PC-3 (cell line): ENCODE data around the gene EVI2A. TPM values are rescaled to one million over a fixed set of nuclear protein-coding genes. Genes with fewer than 3 reads are reported as not detected.

Experiments used
- ATAC-seq: fragments of 200-7000 bp; cut with Tn5 transposase; 2 replicates; pipeline ENCODE4 v1.9.1; 2020; ENCODE audit warnings: mild to moderate bottlenecking, moderate library complexity
- BruUV-seq: library from RNA; stranded (reverse); fragments of 400-500 nt; replicated peaks from 2 replicates; lab custom pipeline; 2021; lab: Mats Ljungman, UMichigan
- CTCF ChIA-PET: fragments of 300-600 bp; sonication (Branson Sonifier 250); formaldehyde crosslinking; loops from one replicate; lab custom pipeline; 2022; ENCODE audit warnings: antibody characterized with exemption; lab: Charles Lee
- POLR2A ChIA-PET: fragments of 300-600 bp; sonication (Branson Sonifier 250); formaldehyde crosslinking; loops from one replicate; lab custom pipeline; 2022; ENCODE audit warnings: antibody characterized with exemption; ENCODE audit not compliant: unreplicated experiment; lab: Charles Lee
- DNase-seq: peaks from one replicate; pipeline ENCODE4 v3.0.0-alpha.2; 2015
- H2AFZ ChIP-seq: fragments of 300-600 bp; sonication (generic); 2 replicates; pipeline ENCODE4 v1.6.0; 2016; ENCODE audit warnings: antibody characterized with exemption, low read length
- H3F3A ChIP-seq: fragments of 300-600 bp; sonication (generic); one replicate; pipeline ENCODE4 v1.6.0; 2017; ENCODE audit warnings: antibody characterized with exemption, low read length, control low read depth, mild to moderate bottlenecking; ENCODE audit not compliant: unreplicated experiment
- H3K27ac ChIP-seq: fragments of 300-600 bp; sonication (generic); 2 replicates; pipeline ENCODE4 v1.5.1; 2016; ENCODE audit warnings: mild to moderate bottlenecking, low read length
- H3K27me3 ChIP-seq: fragments of 300-600 bp; sonication (generic); 2 replicates; pipeline ENCODE4 v1.6.1; 2016; ENCODE audit warnings: low read length, mixed read lengths
- H3K36me3 ChIP-seq: fragments of 300-600 bp; sonication (generic); 2 replicates; pipeline ENCODE4 v1.6.1; 2016; ENCODE audit warnings: low read depth, mixed run types, low read length, mixed read lengths
- H3K4me1 ChIP-seq: fragments of 300-600 bp; sonication (generic); 2 replicates; pipeline ENCODE4 v1.5.1; 2016; ENCODE audit warnings: low read length; ENCODE audit not compliant: insufficient read depth
- H3K4me2 ChIP-seq: fragments of 300-600 bp; sonication (generic); 2 replicates; pipeline ENCODE4 v1.6.0; 2016; ENCODE audit warnings: low read length
- H3K4me3 ChIP-seq: fragments of 300-600 bp; sonication (generic); 2 replicates; pipeline ENCODE4 v1.5.1; 2016; ENCODE audit warnings: mild to moderate bottlenecking, low read length, mixed read lengths
- H3K79me2 ChIP-seq: fragments of 300-600 bp; sonication (generic); 2 replicates; pipeline ENCODE4 v1.6.1; 2017; ENCODE audit warnings: low read length, mixed read lengths
- H3K9ac ChIP-seq: fragments of 300-600 bp; sonication (generic); 2 replicates; pipeline ENCODE4 v1.6.0; 2016; ENCODE audit warnings: mild to moderate bottlenecking, low read length
- H3K9me2 ChIP-seq: fragments of 300-600 bp; sonication (generic); replicated peaks from 2 replicates; pipeline ENCODE4 v1.6.1; 2016; ENCODE audit warnings: mixed run types, low read length, mixed read lengths
- H3K9me3 ChIP-seq: fragments of 300-600 bp; sonication (generic); 2 replicates; pipeline ENCODE4 v1.6.1; 2016; ENCODE audit warnings: low read length, mixed read lengths
- H4K20me1 ChIP-seq: fragments of 300-600 bp; sonication (generic); 2 replicates; pipeline ENCODE4 v1.6.1; 2016; ENCODE audit warnings: low read length, mixed read lengths
- CTCF ChIP-seq: fragments of 300-600 bp; sonication (generic); conservative IDR thresholded peaks from 2 replicates; pipeline ENCODE4 v1.5.1; 2017; ENCODE audit warnings: antibody characterized with exemption, low read depth, mild to moderate bottlenecking, low read length
- EZH2 ChIP-seq: fragments of 300-600 bp; sonication (generic); IDR thresholded peaks from one replicate; pipeline ENCODE4 v1.6.1; 2017; ENCODE audit warnings: antibody characterized with exemption, mild to moderate bottlenecking, low read length; ENCODE audit not compliant: unreplicated experiment
- EZH2phosphoT487 ChIP-seq: fragments of 300-600 bp; sonication (generic); IDR thresholded peaks from 2 replicates; pipeline ENCODE4 v1.6.1; 2018; ENCODE audit warnings: mild to moderate bottlenecking, antibody characterized with exemption, low read length, borderline replicate concordance
- intact Hi-C: fragments of 100-400 bp; cut with micrococcal nuclease; formaldehyde crosslinking; loops from 2 replicates; pipeline ENCODE4 v1.9.0; 2023
- total RNA-seq: library from RNA; depleted of rRNA; stranded (reverse); fragments of >200 nt; gene quantifications from 2 replicates; pipeline ENCODE4 v1.2.3, GENCODE V29; 2014

Gene EVI2A
- total RNA-seq, 1 experiment from 2014 or later = not detected

GRCh38 chr17:31327534-31328159 lies 6.2 kb upstream of the EVI2A start:
- ChIA-PET POLR2A (no interaction called here), CTCF (no interaction called here)
- H3K27me3 ChIP-seq = no peaks in the 10 kb centered on the region
- peak overlapping the region; percentile 62 for H3K4me2 ChIP-seq
- no peaks in the 10 kb centered on the region for H3K9me3 ChIP-seq
- BruUV-seq = no TSS peak
- H3K9me2 ChIP-seq = no peaks in the 10 kb centered on the region
- H3K4me3 ChIP-seq = no peak overlapping the region; the same call in 1 of the 2 replicates
- peak; percentile 78 for DNase-seq
- no peak for TF ChIP-seq EZH2
- TF ChIP-seq EZH2phosphoT487 = no peak
- TF ChIP-seq CTCF = no peak
- H4K20me1 ChIP-seq = no peaks in the 10 kb centered on the region
- H2AFZ ChIP-seq = no peak overlapping the region
- no peaks in the 10 kb centered on the region for H3F3A ChIP-seq
- no peak overlapping the region; the same call in 1 of the 2 replicates for H3K9ac ChIP-seq
- peak; percentile 96 for ATAC-seq
- no peaks in the 10 kb centered on the region for H3K79me2 ChIP-seq
- no peaks in the 10 kb centered on the region for H3K36me3 ChIP-seq
- H3K4me1 ChIP-seq = peaks cover 23% of the 10 kb centered on the region
- peak overlapping the region; percentile 50 for H3K27ac ChIP-seq
- intact Hi-C loops = no loop called here

- POLR2A ChIA-PET = no interaction called here
- Histone ChIP-seq H3K9me3 (no peaks in the 10 kb centered on the region), H3K9ac (no peak overlapping the region), H3K79me2 (no peaks in the 10 kb centered on the region), H2AFZ (no peak overlapping the region), H3K27me3 (no peaks in the 10 kb centered on the region), H3K36me3 (no peaks in the 10 kb centered on the region), H3K27ac (no peak overlapping the region), H3K9me2 (no peaks in the 10 kb centered on the region), H3K4me3 (no peak overlapping the region), H3K4me2 (no peak overlapping the region), H3K4me1 (peaks cover 30% of the 10 kb centered on the region), H4K20me1 (no peaks in the 10 kb centered on the region), H3F3A (no peaks in the 10 kb centered on the region)
- intact Hi-C loops = loop anchor here (5.0 kb wide), 1 partner anchor 76 kb away; no protein-coding TSS in a partner anchor
- TF ChIP-seq EZH2phosphoT487 (no peak), CTCF (no peak), EZH2 (no peak)
- BruUV-seq = no TSS peak
- ATAC-seq = no peak
- CTCF ChIA-PET = no interaction called here
- DNase-seq = no peak
These were observed 2.1 kb upstream of the EVI2A start for GRCh38 chr17:31323551-31323950.

- Histone ChIP-seq H3K4me2 (no peak overlapping the region; the same call in 1 of the 2 replicates), H3K27ac (peak overlapping the region; percentile 17; the same call in 1 of the 2 replicates), H3K27me3 (no peaks in the 10 kb centered on the region), H3K9me2 (no peaks in the 10 kb centered on the region), H3K4me3 (no peak overlapping the region), H3K36me3 (no peaks in the 10 kb centered on the region), H3F3A (no peaks in the 10 kb centered on the region), H3K4me1 (peaks cover 18% of the 10 kb centered on the region), H3K9ac (no peak overlapping the region), H3K9me3 (no peaks in the 10 kb centered on the region), H2AFZ (no peak overlapping the region), H3K79me2 (no peaks in the 10 kb centered on the region), H4K20me1 (no peaks in the 10 kb centered on the region)
- ChIA-PET POLR2A (no interaction called here), CTCF (no interaction called here)
- intact Hi-C loops = loop anchor here (5.0 kb wide), 1 partner anchor 75 kb away; no protein-coding TSS in a partner anchor
- DNase-seq = no peak
- ATAC-seq = no peak
- TF ChIP-seq EZH2 (no peak), CTCF (no peak), EZH2phosphoT487 (no peak)
- no TSS peak for BruUV-seq
These were observed 544 bp upstream of the EVI2A start for GRCh38 chr17:31321966-31322365.
